GM19239 (cell line): ENCODE measurements around the gene EIF5.

Experiments used
- DNase-seq: peaks from one replicate; pipeline ENCODE4 v3.0.0; 2011; ENCODE audit warnings: low spot score; ENCODE audit not compliant: insufficient read length
- FAIRE-seq: peaks from 2 replicates; lab custom pipeline; 2011; peaks lifted over from hg19 to GRCh38; lab: Jason Lieb, UNC

EIF5 gene

GRCh38 chr14:103333754-103334643, at the start of gene EIF5:
TSS of gene EIF5 (plus strand) at chr14:103334237. CDS start at chr14:103335861, 1,624 bp downstream.
- FAIRE-seq, result peak; percentile 84
- peak; percentile 92 for DNase-seq

GRCh38 chr14:103284574-103285467, 49.2 kb upstream of the EIF5 start:
- DNase-seq, result no peak
- FAIRE-seq, result peak; percentile 21

- no peak for DNase-seq
- no peak for FAIRE-seq
These were observed 47.6 kb upstream of the EIF5 start for GRCh38 chr14:103286460-103286859.

- FAIRE-seq (no peak), DNase-seq (no peak)
These were observed 46.8 kb upstream of the EIF5 start for GRCh38 chr14:103286968-103287850.

- no peak for DNase-seq
- no peak for FAIRE-seq
These were observed 45.8 kb upstream of the EIF5 start for GRCh38 chr14:103288076-103288766.

- no peak for FAIRE-seq
- DNase-seq, result no peak
These were observed 44.0 kb upstream of the EIF5 start for GRCh38 chr14:103290056-103290455.

GRCh38 chr14:103290494-103290893, 43.5 kb upstream of the EIF5 start:
- DNase-seq (no peak), FAIRE-seq (no peak)

GRCh38 chr14:103290961-103291360, 43.1 kb upstream of the EIF5 start:
- FAIRE-seq, result no peak
- no peak for DNase-seq

GRCh38 chr14:103292426-103293374, 41.3 kb upstream of the EIF5 start:
- FAIRE-seq, result peak; percentile 94
- DNase-seq, result peak; percentile 81

GRCh38 chr14:103293465-103293864, 40.6 kb upstream of the EIF5 start:
- DNase-seq (no peak), FAIRE-seq (no peak)

GRCh38 chr14:103294091-103294490, 39.9 kb upstream of the EIF5 start:
- DNase-seq, result no peak
- no peak for FAIRE-seq

GRCh38 chr14:103296007-103296406, 38.0 kb upstream of the EIF5 start:
- DNase-seq, result no peak
- no peak for FAIRE-seq

GRCh38 chr14:103296987-103297386, 37.0 kb upstream of the EIF5 start:
- DNase-seq (no peak), FAIRE-seq (no peak)

GRCh38 chr14:103298620-103299019, 35.4 kb upstream of the EIF5 start:
- FAIRE-seq, result no peak

GRCh38 chr14:103301512-103302354, 32.3 kb upstream of the EIF5 start:
- DNase-seq (no peak), FAIRE-seq (no peak)

More at GRCh38 chr14:103298620-103299019, 35.4 kb upstream of the EIF5 start:
- no peak for DNase-seq

GRCh38 chr14:103302966-103303365, 31.1 kb upstream of the EIF5 start:
- no peak for DNase-seq
- FAIRE-seq, result no peak

GRCh38 chr14:103304706-103305105, 29.3 kb upstream of the EIF5 start:
- no peak for DNase-seq
- no peak for FAIRE-seq
